ENCODE measurements around the gene SIGLEC5.
A peak's percentile ranks its signal among the peaks of the same experiment; 100 is the strongest.

Gene SIGLEC5

DNA sequence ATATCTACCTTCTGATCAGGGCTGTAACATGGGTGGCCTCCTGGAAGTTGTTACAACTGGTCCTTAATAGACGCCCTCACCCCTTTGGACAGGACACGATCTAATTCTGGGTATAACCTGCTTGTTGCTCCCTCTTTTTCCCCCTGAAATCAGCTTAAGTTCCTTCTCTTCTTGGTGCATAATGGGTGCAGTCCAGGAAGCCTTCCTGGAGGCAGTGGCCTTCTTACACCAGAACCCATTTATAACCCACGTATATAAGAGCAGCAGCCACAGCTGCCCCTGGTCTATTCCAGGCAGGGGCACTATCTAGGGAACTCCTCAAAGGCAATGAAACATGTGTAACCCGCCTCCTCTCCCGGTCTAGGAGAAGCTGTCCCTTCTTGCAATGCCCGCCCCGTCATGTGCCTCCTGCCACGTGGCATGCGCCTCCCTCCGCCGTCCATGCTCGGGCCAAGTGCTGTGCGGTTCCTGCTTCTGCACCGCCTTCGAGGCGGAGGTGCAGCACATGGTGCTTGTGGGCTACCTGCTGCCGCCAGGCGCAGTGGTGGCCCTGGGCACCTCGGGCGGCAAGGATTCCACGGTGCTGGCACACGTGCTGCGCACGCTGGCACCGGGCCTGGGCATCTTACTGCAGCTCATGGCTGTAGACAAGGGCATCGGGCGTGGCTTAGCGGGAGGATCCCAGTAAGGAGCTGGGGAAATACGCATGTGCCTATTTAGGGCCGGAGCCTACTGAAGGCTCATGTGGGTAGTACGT is 31.9 kb downstream of the SIGLEC5 start:
- DNase-seq (ENCODE audit: low read depth) = no peak
- H3K4me3 ChIP-seq (ENCODE audit: control insufficient read depth, low read depth, low read length) = no peak overlapping the region
- TF ChIP-seq, protein P1, sequence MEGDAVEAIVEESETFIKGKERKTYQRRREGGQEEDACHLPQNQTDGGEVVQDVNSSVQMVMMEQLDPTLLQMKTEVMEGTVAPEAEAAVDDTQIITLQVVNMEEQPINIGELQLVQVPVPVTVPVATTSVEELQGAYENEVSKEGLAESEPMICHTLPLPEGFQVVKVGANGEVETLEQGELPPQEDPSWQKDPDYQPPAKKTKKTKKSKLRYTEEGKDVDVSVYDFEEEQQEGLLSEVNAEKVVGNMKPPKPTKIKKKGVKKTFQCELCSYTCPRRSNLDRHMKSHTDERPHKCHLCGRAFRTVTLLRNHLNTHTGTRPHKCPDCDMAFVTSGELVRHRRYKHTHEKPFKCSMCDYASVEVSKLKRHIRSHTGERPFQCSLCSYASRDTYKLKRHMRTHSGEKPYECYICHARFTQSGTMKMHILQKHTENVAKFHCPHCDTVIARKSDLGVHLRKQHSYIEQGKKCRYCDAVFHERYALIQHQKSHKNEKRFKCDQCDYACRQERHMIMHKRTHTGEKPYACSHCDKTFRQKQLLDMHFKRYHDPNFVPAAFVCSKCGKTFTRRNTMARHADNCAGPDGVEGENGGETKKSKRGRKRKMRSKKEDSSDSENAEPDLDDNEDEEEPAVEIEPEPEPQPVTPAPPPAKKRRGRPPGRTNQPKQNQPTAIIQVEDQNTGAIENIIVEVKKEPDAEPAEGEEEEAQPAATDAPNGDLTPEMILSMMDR (conservative IDR thresholded peaks at IDR 0.05; ENCODE audit: control insufficient read depth, insufficient read depth, low read depth, low read length) = no peak

DNA sequence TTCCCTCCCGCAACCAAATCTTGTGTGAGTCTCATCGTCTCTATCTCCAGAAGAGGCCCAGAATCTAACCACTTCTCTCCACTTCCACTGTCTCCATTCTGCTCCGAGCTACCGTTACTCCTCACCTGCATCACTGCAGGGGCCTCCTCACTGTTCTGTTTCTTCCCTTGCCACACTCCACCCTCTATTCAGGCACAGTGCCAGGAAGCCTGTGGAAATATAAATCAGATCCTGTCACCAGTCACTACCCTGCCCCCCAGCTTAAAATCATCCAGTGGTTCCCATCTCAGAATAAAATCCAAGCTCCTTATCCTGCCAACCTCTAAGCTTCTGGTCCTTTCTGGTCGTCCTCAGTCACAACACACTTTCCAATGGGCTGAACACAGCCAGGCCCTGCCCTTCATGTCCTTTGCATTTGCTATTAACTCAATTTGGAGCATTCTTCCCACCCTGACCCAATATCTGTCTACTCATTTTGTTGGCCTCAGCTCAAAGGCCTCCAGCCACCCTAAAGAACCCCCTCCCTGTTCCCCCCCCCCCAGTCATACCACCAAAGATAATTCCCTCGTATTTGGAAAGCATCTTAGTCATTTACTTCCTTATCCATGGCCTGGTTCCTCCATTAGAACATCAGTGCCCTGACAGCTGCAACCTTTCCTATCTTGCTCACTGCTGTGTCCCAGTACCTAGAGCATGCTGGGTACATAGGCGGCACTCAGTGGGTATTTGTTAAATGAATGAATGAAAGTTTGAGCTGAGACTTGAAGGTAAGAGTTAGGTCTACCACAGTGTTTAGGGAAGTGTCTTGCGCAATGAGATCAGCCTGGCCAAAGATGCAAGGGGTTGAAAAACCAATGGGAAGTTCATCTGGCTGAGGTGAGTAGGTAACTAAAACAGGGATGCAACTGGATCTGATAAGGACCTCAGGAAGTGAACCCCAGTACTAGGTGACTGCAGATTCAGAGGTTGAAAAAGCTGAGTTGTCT is 34.7 kb downstream of the SIGLEC5 start:
- DNase-seq (ENCODE audit: low read depth) = no peak
- peak overlapping the region; percentile 72 for H3K4me3 ChIP-seq (ENCODE audit: control insufficient read depth, low read depth, low read length)
- TF ChIP-seq, protein P1 (conservative IDR thresholded peaks at IDR 0.05; ENCODE audit: control insufficient read depth, insufficient read depth, low read depth, low read length) = no peak

DNA sequence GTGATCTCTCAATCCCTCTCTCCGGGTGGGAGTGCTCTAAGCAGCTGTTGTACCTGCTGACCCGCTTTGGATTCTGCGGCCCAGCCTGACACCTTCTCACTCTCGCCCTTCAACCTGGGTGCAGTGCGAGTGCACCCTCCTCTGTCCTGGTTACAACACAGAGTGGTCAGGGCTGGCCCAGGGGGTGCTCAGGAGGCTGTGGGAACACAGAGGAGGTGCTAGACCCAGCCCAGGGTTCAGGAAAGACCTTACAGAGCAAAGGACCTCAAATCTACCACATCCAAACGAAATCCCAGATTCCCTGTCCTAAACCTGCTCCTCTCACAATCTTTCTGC is 35.5 kb downstream of the SIGLEC5 start:
- TF ChIP-seq, protein P1 (conservative IDR thresholded peaks at IDR 0.05; ENCODE audit: control insufficient read depth, insufficient read depth, low read depth, low read length) = no peak
- H3K4me3 ChIP-seq (ENCODE audit: control insufficient read depth, low read depth, low read length) = peak overlapping the region; percentile 72
- DNase-seq (ENCODE audit: low read depth) = no peak

DNA sequence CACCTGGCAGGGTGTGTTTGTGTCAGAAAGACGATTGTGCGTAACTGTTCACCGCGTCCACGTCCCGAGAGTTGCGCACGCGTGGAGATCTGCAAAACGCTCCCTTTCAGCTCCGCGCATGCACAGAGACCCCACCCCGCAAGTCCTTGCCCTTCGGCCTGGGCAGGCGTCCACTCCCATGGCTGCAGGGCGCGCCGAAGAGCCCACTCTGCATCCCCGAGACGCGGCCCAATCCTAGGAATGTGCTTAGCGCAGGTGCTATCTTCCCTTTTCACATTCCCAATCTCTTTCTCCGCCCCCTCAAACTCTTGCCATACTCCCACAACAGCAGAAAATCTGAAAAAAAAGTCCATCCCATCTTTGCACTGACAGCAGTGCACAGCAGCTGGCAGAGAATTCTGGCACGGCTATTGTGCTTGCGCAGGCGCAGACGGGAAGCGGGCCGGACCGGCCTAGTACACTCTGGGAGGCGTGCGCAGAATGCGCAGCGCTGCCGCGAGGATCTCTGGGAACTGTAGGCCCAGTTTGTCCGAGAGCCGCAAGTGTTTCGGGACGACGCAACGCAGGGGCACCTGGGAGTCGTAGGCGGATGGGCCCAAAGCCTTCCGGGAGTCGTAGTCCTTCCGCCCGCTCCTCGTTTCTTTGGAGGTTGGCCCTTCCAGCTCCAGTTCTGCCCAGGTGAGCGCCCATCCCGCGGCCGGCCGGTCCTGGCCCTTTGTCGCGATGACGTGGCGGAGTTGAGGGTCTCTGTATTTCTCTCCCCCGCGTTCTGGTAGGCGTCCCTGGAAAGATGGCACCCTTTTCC is 36.0 kb downstream of the SIGLEC5 start:
- DNase-seq (ENCODE audit: low read depth) = peak; percentile 96
- TF ChIP-seq, protein P1 (conservative IDR thresholded peaks at IDR 0.05; ENCODE audit: control insufficient read depth, insufficient read depth, low read depth, low read length) = no peak

DNA sequence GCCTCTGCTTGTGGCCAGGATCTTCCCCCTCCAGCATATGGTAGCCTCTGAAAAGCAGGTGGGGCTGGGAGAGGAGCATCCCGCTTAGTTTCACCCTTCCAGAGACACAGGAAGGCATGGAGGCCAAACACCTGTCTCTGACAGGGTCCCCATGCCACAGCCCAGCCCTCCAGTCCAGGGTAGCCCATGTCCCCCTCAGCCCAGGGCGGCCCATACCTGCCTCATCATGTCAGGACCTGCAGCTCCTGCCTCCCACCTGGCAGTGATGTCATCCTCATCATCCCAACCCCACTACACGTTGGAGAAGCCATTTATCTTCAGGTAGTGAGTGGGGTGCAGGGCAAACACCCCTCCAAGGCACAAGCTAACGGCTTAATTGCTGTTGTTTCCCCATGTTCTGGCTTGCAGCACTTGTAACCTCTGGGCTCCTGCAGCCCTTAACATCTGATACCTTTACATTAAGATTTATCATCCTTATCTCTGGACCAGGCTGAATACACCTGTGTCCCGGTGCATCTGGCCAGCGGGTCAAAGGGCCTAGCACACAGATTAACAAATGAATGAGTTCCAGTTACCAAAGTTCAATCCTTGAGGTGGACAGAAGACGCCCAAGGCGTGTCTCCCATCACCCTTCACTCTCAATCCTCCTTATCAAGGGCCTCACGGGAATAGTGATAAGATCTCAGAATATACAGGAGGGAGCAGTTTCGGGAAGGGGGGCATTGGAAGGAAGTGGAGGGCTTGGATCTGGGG is 36.9 kb downstream of the SIGLEC5 start:
- no peak for DNase-seq (ENCODE audit: low read depth)
- peak overlapping the region; percentile 72 for H3K4me3 ChIP-seq (ENCODE audit: control insufficient read depth, low read depth, low read length)

More for the DNA sequence above, 36.0 kb downstream of the SIGLEC5 start:
- H3K4me3 ChIP-seq (ENCODE audit: control insufficient read depth, low read depth, low read length) = peak overlapping the region; percentile 72

More for the DNA sequence above, 36.9 kb downstream of the SIGLEC5 start:
- TF ChIP-seq, protein P1 (conservative IDR thresholded peaks at IDR 0.05; ENCODE audit: control insufficient read depth, insufficient read depth, low read depth, low read length) = no peak

Data from fibroblast of mammary gland (primary cell).